ENCODE measurements around the gene FMN1.

DNA sequence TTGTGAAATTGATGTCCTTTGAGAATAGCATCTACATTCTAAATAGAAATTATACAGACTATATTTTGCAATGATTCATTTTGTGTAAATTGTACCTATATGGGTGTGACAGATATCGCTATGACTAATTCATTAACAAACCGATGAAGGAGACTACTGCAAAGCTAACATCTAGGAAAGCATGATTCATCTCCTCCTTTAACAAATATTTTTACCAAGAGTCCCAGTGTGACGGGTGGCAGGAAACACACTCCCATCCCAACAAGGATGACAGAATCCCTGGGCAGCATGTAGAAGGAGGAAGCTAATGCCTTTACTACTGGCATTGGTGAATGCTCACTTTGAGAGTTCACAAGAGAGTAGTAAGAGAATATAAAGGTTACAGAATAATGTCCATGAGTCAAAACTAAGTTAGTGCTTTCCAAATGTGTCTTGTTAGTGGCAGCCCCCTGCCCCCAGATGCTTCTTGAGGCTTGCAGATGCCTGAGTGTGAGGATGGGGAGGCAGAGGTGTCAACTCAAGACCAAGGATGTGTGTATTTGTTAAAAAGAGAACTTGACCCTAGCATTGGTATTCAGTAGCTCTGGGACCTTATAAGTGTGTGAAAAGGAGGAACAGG, 180.6 kb downstream of the FMN1 start:
- TF ChIP-seq, protein P1, sequence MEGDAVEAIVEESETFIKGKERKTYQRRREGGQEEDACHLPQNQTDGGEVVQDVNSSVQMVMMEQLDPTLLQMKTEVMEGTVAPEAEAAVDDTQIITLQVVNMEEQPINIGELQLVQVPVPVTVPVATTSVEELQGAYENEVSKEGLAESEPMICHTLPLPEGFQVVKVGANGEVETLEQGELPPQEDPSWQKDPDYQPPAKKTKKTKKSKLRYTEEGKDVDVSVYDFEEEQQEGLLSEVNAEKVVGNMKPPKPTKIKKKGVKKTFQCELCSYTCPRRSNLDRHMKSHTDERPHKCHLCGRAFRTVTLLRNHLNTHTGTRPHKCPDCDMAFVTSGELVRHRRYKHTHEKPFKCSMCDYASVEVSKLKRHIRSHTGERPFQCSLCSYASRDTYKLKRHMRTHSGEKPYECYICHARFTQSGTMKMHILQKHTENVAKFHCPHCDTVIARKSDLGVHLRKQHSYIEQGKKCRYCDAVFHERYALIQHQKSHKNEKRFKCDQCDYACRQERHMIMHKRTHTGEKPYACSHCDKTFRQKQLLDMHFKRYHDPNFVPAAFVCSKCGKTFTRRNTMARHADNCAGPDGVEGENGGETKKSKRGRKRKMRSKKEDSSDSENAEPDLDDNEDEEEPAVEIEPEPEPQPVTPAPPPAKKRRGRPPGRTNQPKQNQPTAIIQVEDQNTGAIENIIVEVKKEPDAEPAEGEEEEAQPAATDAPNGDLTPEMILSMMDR (IDR thresholded peaks at IDR 0.05) = no peak
- TF ChIP-seq POLR2A (IDR thresholded peaks at IDR 0.05) = no peak

Data from testis (tissue), 2 donors.